Parathyroid adenoma (tissue), 2 donors: ENCODE measurements around the gene C2CD4C.

Source experiments
- H2AFZ ChIP-seq: fragments of 300-600 bp; sonication (generic); one replicate; pipeline ENCODE4 v1.7.0; 2017; ENCODE audit warnings: antibody characterized with exemption, mild to moderate bottlenecking
- H3K27ac ChIP-seq: fragments of 300-600 bp; sonication (generic); one replicate; pipeline ENCODE4 v1.7.0; 2017
- H3K27me3 ChIP-seq: fragments of 300-600 bp; sonication (generic); one replicate; pipeline ENCODE4 v1.7.0; 2017; ENCODE audit warnings: low read length; ENCODE audit not compliant: control insufficient read depth, insufficient read depth
- H3K36me3 ChIP-seq: fragments of 300-600 bp; sonication (generic); one replicate; pipeline ENCODE4 v1.7.0; 2017; ENCODE audit warnings: low read length; ENCODE audit not compliant: control insufficient read depth, insufficient read depth
- H3K4me1 ChIP-seq: fragments of 300-600 bp; sonication (generic); one replicate; pipeline ENCODE4 v1.7.0; 2017; ENCODE audit warnings: control low read depth
- H3K4me2 ChIP-seq: fragments of 300-600 bp; sonication (generic); one replicate; pipeline ENCODE4 v1.7.0; 2017; ENCODE audit warnings: low read length
- H3K4me3 ChIP-seq: fragments of 300-600 bp; sonication (generic); one replicate; pipeline ENCODE4 v1.7.0; 2017; ENCODE audit warnings: low read depth, low read length
- H3K79me2 ChIP-seq: fragments of 300-600 bp; sonication (generic); one replicate; pipeline ENCODE4 v1.7.0; 2017; ENCODE audit warnings: control low read depth
- H3K9ac ChIP-seq: fragments of 300-600 bp; sonication (generic); one replicate; pipeline ENCODE4 v1.7.0; 2017; ENCODE audit warnings: mild to moderate bottlenecking
- H3K9me3 ChIP-seq: fragments of 300-600 bp; sonication (generic); one replicate; pipeline ENCODE4 v1.7.0; 2017; ENCODE audit warnings: low read length; ENCODE audit not compliant: control insufficient read depth
- TF ChIP-seq, protein P1 (sequence below): fragments of 300-600 bp; sonication (generic); IDR thresholded peaks from one replicate; pipeline ENCODE4 v1.7.0; 2017; ENCODE audit warnings: antibody characterized with exemption, mild to moderate bottlenecking
- donor health status: primary hyperparathyroidism.

C2CD4C gene

DNA sequence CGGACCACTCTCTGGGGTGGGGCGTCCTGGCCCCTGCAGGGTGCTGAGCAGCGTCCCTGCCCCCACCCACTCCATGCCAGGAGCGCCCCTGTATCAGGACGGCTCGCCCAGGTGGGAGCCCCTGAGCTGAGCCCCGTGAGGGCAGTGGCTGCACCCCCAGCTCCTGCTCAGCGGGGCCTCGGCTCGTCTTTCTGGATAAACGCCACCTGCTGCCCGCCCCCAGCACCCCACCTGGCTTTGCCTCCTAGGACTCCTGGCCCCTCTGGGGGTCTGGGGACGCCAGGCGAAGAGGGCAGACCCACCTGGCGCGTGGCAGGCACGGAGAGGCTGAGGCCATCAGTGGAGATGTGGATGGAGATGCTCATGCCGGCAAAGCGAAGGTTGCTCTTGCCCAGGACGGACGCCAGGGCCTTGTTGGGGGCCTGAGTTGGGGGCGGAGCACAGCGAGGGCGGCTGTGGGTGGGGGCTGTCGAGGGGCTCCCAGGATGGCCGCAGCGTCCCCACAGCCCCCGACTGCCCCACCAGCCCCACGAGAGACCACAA lies 29.5 kb upstream of the C2CD4C start:
- no peaks in the 10 kb centered on the region for H3K36me3 ChIP-seq
- no peaks in the 10 kb centered on the region for H3K9me3 ChIP-seq
- no peaks in the 10 kb centered on the region for H3K4me1 ChIP-seq
- TF ChIP-seq, protein P1, sequence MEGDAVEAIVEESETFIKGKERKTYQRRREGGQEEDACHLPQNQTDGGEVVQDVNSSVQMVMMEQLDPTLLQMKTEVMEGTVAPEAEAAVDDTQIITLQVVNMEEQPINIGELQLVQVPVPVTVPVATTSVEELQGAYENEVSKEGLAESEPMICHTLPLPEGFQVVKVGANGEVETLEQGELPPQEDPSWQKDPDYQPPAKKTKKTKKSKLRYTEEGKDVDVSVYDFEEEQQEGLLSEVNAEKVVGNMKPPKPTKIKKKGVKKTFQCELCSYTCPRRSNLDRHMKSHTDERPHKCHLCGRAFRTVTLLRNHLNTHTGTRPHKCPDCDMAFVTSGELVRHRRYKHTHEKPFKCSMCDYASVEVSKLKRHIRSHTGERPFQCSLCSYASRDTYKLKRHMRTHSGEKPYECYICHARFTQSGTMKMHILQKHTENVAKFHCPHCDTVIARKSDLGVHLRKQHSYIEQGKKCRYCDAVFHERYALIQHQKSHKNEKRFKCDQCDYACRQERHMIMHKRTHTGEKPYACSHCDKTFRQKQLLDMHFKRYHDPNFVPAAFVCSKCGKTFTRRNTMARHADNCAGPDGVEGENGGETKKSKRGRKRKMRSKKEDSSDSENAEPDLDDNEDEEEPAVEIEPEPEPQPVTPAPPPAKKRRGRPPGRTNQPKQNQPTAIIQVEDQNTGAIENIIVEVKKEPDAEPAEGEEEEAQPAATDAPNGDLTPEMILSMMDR: no peak
- no peak overlapping the region for H2AFZ ChIP-seq
- no peaks in the 10 kb centered on the region for H3K27me3 ChIP-seq
- no peak overlapping the region for H3K9ac ChIP-seq
- H3K4me3 ChIP-seq: no peak overlapping the region
- peaks cover 2% of the 10 kb centered on the region for H3K79me2 ChIP-seq
- H3K27ac ChIP-seq: no peak overlapping the region
- no peak overlapping the region for H3K4me2 ChIP-seq

DNA sequence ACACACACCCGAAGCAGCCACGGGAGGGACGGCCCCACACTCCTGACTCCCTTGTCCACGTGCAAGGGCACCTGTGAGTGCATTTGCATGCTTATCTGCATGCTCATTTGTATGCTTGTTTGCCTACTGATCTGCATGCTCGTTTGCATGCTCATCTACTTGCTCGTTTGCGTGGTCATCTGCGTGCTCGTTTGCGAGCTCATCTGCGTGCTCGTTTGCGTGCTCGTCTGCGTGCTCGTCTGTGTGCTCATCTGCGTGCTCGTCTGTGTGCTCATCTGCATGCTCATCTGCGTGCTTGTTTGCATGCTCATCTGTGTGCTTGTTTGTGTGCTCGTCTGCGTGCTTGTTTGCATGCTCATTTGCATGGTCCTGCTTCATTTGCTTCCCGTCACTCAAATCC lies 28.1 kb upstream of the C2CD4C start:
- H3K27me3 ChIP-seq: no peaks in the 10 kb centered on the region

DNA sequence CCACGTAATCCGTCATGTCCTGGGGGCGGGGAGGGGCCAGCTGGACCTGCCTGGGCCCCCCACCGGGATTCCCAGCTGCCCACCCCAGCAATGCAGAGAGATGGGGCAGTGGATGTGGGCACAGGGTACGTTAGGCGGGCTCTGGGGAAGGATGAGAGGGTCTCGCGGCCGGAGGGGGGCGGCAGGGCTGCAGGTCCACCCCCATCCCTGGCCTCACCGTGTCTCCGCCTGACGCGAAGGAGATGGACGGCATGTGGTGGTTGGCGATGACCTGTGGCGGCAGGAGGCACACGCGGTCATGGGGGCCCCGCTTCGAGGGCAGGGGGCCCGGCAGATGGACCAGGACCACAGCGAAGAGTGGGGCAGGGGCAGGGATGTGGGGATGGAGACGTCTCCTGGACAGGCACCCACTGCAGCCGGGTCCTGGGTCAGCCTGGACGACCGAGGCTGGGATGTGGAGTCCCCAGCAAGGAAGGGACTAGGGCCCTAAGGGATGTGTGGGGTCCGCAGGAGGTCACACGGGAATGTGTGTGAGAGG lies 27.5 kb upstream of the C2CD4C start:
- Histone ChIP-seq H3K4me2 (no peak overlapping the region), H3K36me3 (no peaks in the 10 kb centered on the region), H3K9ac (no peak overlapping the region), H2AFZ (no peak overlapping the region), H3K27me3 (no peaks in the 10 kb centered on the region), H3K9me3 (no peaks in the 10 kb centered on the region), H3K4me1 (no peaks in the 10 kb centered on the region), H3K4me3 (no peak overlapping the region), H3K79me2 (peaks cover 2% of the 10 kb centered on the region), H3K27ac (no peak overlapping the region)
- TF ChIP-seq, protein P1: no peak

More for the DNA sequence above, 28.1 kb upstream of the C2CD4C start:
- Histone ChIP-seq H3K79me2 (peaks cover 2% of the 10 kb centered on the region), H3K4me3 (no peak overlapping the region), H2AFZ (no peak overlapping the region), H3K4me2 (no peak overlapping the region), H3K4me1 (no peaks in the 10 kb centered on the region), H3K9me3 (no peaks in the 10 kb centered on the region), H3K36me3 (no peaks in the 10 kb centered on the region), H3K27ac (no peak overlapping the region), H3K9ac (no peak overlapping the region)
- TF ChIP-seq, protein P1: no peak

DNA sequence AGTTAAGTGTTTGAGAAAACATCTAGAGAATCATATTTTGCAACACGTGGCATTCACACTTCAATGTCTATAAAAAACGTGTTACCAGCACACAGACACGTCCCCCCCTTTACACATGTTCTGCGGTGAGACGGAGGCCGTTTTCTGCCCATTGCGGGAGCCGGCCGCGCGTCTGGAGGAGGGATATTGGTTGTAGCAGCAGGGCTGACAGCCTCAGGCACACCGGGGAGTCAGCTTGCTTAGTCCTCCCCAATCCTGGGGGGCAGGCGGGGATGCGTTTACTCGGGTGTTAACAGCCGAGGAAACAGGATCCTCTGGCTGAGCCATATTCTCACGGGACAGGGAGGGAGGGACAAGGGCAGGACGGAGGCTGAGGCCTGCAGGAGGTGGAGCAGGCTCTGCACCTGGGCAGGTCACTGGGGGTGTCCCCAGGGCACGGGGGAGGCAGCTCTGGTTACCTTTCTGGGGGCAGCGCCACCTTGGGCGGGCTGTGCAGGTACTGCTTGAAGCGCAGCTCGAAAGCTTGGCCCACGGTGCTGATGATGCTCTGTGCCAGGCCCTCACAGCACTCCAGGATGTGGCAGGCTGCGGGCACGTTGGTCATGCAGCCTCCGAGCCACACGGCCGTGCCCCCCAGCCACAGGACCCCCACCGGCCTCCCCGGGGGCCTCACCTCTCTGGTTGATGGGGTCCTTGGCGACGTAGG lies 26.9 kb upstream of the C2CD4C start:
- Histone ChIP-seq H3K4me1 (no peaks in the 10 kb centered on the region), H3K4me3 (no peak overlapping the region), H3K27me3 (no peaks in the 10 kb centered on the region), H3K27ac (no peak overlapping the region), H3K36me3 (no peaks in the 10 kb centered on the region), H3K79me2 (peaks cover 2% of the 10 kb centered on the region), H3K4me2 (no peak overlapping the region), H2AFZ (no peak overlapping the region), H3K9ac (no peak overlapping the region), H3K9me3 (no peaks in the 10 kb centered on the region)
- TF ChIP-seq, protein P1: no peak
